ENCODE data around the gene TFB2M.
"Not testable (repeated sequence)": the region's sequence is repeated elsewhere in the genome, so short reads cannot be mapped to it uniquely, and the experiment has no call there.

Gene TFB2M, protein sequence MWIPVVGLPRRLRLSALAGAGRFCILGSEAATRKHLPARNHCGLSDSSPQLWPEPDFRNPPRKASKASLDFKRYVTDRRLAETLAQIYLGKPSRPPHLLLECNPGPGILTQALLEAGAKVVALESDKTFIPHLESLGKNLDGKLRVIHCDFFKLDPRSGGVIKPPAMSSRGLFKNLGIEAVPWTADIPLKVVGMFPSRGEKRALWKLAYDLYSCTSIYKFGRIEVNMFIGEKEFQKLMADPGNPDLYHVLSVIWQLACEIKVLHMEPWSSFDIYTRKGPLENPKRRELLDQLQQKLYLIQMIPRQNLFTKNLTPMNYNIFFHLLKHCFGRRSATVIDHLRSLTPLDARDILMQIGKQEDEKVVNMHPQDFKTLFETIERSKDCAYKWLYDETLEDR

DNA sequence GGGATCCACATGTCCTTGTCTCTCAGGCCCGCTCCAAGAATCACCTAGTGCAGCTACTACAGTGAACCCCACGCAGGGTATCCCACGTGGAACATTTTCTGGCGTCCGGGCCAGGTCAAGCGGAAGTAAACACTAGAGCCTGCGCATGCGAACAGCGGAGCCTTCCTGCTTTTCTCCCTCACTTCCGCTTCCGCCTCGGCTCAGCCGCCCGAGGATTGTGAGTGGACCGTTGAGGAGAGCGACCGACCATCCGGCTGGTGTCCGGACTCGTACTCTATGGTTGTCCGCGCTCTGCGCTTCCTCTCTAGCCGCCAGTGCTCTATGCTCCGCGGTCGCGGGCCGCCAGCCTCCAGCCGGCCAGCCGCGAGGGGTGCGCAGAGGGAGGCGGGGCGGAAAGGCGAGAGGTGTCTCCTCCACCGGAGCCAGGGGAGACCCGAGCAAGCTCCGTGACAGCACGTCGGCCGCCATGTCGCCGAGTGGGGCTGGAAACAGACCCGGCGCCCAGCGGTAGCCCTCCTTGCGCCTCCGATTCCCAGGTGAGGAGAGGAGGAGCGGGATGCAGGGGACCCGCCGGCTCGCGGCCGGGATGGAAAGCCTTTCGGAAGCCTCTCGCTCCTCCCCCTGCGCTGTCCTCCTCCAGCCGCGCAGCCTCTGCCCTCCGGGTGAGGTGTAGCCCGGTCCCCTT, at the start of gene TFB2M, which contains the start of gene CNST:
Gene TFB2M (minus strand): TSS at position 134 of the 685 bp plus-strand sequence. CDS start 123 bp downstream, at position 11.
Gene CNST (plus strand): TSS at position 329 of the 685 bp plus-strand sequence. CDS start 25,107 bp downstream, outside the sequence.
- DNase-seq: peak; percentile 96

DNA sequence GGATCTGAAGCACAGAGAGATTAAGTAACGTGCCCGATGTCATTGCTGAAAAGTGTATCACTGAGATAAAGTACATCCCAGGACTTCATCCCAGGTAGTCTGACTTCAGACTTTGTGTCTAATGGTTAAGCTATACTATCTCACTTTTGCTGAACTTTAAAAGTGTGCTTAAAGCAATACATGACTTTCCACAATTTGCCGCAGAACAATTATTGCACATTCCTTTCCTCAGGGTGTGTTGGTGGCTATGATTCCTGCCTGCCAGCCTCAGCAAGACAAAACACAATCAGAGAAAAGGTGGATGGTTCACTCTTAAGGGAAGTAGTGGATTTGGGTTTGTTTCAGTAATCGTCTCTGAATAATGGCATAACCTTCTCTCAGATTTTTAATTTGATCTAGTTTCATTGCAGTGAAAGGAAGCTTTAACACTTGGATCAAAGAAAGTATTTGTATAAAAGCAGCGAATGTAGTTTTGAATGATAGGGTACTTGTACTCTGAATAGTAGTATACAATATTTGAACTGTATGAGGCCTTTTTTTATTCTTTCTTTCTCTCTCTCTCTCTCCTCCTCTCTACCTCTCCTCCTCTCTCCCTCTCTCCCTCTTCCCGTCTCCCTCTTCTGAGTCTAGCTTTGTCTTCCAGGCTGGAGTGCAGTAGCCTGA, 47.2 kb upstream of the TFB2M start:
- no peak for DNase-seq

DNA sequence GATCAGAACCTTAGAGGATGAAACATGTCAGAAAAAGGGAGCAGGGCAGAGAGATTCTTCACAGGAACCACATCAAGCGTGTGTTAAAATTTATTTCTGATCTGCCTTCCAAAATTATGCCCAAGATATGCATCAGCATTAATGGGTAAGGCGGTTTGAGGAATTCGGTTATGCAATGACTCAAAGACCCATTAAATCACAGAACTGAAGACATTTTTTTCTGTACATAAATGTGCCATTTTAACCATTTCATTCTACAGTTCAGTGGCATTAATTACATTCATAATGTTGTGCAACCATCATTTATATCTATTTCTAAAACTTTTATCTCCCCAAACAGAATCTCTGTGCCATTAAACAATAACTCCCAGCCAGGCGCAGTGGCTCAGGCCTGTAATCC, 43.6 kb upstream of the TFB2M start:
- no peak for DNase-seq

DNA sequence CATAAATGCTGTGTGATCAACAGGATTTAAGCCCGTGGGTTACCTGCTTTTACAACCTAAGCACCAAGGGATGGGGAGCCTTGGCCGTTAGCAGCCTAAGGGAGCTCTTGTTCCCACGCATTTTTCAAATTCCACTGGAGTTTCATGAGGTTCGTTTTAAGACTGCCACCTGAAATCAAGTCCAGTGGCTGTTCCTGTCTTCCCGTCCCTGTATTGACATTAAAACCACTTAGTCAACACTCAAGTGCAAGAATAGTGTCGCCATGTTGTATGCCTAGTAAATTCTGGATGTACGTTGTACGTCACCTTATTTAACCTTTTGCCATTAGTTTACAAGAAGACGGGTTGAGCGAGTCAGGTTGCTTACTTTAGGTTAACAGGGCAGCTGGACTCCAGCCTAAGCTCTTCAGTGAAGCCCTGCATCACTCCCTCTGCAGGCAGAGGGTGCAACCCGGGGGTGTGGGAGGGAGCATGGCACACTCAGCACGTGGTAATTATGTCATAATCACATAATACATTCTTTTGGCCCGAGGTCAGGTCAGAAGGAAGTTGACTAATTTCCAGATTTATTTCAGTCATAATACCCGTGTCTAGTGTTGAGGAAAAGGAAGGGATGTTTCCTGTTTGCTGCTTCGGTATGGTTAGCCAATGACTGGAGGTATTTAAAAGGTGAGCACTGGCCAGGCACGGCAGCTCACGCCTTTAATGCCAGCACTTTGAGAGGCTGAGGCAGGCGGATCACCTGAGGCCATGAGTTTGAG, 42.7 kb upstream of the TFB2M start:
- DNase-seq: no peak

DNA sequence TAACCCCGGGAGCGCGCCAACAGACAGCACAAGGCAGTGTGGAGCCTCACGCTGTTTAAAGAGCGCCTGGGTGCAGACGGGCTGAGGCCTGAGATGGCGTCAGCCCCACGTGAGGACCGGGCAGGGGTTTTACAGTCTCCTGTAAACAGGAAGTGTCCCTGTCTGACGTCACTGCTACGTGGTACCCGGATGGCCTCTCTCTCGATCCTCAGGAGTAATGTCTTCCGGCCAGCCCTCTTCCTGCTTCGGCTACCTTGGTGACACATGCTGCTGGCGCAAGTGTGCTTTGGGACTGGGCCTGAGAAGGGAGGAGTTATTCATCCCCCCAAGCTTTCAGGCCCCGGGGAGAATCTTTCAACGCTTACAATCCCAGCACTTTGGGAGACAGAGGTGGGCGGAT, 41.4 kb upstream of the TFB2M start:
- no peak for DNase-seq

DNA sequence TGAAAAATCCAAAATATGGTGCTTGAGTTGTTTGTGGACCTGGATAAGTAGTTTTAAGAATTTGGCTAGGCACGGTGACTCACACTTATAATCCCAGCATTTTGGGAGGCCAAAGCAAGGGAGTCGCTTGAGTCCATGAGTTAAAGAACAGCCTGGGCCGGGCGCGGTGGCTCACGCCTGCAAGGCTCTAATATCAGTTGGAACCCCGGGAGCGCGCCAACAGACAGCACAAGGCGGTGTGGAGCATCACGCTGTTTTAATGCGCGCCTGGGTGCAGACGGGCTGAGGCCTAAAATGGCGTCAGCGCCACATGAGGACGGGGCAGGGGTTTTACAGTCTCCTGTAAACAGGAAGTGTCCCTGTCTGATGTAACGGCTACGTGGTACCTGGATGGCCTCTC, 39.2 kb upstream of the TFB2M start:
- DNase-seq: not testable (repeated sequence)

DNA sequence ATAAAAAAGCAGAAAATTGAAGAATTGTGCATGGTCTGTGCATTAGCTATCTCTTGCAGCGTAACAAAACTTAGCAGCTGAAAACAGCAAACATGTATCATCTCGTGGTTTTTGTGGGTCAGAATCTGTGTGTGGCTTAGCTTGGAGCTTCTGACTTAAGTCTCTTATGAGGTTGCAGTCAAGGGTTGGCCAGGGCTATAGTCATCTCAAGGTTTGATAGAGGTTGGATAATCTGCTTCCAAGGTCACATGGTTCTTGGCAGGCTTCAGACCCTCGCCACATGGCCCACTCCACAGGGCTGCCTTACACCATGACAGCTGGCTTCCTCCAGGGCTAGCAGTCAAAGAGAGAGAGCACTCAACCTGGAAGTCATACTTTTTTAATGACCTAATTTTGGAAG, 36.1 kb upstream of the TFB2M start:
- DNase-seq: no peak

DNA sequence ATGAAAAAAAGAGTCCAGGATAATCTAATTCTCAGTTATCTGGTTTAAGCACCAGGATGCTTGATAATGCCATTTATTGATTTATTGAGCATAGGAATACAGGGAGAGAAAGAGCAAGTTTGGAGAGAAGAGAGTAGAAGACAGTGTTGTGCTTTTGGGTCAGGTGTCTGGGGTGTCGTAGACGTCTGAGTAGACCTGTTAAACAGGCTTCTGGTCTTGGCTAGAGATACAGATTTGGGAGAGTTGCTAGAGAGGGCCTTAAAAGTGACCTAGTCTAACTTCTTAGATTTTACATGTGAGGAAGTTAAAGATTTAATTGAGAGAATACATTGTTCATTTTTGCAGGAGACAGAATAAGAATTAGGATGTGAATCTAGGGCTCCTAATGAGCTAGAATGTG, 34.5 kb upstream of the TFB2M start:
- DNase-seq: no peak

DNA sequence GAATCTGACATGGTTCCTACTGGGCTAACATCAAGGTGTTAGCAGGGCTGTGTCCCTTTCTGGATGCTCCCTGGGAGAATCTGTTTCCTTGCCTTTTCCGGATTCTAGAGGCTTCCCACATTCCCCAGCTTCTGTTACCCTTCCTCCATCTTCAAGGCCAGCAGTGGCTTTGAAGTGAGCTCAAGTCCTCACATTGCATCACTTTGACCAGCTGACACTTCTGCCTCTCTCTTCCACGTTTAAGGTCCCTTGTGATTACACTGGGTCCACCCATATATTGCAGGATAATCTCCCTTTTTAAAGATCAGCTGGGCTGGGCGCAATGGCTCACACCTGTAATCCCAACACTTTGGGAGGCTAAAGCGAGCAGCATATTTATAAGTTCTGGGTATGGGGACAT, 33.3 kb upstream of the TFB2M start:
- DNase-seq: no peak

DNA sequence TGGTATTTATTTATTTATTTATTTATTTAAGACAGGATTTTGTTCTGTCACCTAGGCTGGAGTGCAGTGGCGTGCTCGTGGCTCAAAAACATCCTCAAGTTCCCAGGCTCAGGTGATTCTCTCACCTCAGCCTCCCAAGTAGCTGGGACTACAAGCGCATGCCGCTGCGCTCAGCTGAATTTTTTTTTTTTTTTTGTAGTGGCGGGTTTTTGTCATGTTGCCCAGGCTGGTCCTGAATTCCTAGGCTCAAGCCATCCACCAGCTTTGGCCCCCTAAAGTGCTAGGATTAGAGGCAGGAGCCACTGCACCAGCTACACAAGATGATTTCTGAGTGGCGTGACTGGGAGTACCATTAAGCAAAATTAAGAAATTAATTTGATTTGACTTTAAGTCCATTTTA, 31.9 kb upstream of the TFB2M start:
- DNase-seq: no peak

DNA sequence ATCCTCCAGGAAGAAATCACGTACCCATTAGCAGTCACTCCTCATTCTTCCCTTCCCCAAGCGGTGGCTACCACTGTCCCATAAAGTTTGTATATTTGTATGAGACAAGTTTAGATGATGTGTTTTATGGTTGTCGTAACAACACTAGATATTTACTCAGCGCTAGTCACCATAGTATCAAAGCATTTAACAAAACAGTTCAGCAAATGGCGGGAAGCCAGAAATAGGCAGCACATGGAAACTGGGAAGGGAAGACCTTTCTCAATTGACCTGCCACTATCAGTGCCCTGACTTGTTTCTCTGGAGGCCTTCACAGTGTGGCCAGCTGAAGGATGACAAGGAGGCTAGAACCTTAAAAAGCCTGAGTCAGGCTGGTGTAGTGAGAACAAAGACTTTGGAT, 31.3 kb upstream of the TFB2M start:
- no peak for DNase-seq

DNA sequence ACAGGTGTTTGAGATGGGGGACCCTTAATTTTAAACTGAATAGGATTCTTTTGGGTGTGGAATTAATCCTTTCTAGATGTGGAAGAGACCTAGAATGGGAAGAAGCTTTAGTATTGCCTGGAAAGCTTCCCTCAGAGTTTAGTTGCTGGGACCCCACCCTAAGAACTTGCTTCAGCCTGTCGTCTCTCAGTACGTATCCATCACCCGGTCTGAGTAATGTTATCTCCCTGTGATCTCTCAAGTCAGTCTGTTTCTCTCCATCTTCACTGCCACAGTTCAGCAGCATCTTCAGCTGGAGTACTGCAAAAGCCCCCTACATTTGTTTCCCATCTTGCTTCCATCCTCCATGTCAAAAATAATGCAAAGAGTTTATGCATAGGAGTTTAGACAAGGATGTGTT, 29.1 kb upstream of the TFB2M start:
- DNase-seq: no peak

DNA sequence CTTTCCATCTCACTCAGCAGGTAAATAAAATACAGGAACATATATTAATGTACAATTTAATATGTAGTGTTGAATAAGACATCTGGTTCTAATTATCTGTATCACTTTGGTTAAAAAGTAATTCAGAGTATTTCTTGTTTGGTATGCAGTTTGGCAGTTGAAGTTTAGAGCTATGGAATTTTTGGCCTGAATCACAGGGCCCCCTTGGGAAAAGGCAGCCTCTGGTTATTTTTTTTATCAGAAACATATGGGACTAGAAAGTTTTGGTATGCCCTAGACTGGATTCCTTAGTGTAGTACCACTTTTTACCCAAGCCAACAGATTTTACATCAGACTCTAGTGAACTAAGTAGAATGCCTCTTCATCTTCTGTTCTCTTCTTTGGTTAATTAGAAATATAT, 26.6 kb upstream of the TFB2M start:
- DNase-seq: no peak

DNA sequence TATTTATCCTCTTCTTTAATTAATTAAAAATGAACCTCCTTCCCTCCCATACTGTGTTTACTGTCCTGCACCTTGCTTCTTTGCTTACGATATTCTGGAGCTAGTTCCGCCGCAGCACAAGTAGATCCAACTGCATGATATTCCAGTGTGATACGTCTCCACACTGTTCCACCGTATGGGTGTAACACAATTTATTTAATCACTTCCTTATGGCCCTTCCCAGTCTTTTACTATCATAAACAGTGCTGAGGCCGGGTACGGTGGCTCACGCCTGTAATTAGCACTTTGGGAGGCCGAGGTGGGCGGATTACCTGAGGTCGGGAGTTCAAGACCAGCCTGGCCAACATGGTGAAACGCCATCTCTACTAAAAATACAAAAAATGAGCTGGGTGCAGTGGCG, 25.9 kb upstream of the TFB2M start:
- DNase-seq: no peak

DNA sequence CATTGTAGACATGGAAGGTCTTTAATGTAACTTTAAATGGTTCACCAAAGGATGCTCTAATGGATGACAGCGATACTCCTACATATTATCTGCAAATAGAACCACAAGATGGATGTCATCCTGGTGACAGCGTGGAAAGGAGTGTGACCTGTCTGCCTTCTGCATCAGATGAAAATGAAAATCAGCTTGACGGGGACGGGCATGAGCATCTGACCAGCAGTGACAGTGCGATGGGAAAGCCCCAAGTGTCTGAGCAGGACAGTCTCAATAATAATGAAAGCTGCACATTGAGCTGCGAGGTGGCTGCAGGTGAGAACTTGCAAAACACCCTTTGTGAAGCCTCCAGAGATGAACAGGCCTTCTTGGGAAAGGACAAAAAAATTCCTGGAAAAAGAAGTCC, 25.4 kb upstream of the TFB2M start:
- DNase-seq: no peak

DNA sequence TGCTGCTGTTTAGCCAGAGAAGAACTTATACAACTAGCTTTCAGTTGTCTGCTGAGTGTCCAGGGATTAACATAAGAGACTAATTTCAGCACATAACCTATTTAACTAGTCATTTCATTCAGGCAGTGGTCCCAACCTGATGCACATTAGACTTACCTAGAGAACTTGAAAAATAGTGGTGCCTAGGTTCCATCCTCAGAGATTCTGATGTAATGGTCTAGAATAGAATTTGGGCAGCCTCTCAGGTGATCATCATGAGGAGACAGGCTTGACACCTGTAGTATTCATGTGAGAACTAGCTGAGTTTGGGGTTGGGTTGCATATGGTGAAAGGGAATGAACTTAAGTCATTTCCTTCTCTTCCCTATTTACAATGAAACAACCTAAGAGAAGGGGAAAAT, 25.0 kb upstream of the TFB2M start:
- no peak for DNase-seq

DNA sequence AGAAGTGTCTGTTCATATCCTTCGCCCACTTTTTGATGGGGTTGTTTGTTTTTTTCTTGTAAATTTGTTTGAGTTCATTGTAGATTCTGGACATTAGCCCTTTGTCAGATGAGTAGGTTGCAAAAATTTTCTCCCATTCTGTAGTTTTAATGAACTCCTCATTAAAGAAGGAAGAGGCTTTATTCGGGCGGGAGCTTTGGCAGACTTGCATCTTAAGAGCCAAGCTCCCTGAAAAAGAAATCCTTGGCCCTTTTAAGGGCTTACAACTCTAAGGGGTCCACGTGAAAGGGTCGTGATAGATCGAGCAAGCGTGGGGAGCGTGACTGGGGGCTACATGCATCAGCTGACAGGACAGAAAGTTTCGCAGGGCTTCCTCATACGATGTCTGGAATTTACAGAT, 23.9 kb upstream of the TFB2M start:
- DNase-seq: not testable (repeated sequence)

DNA sequence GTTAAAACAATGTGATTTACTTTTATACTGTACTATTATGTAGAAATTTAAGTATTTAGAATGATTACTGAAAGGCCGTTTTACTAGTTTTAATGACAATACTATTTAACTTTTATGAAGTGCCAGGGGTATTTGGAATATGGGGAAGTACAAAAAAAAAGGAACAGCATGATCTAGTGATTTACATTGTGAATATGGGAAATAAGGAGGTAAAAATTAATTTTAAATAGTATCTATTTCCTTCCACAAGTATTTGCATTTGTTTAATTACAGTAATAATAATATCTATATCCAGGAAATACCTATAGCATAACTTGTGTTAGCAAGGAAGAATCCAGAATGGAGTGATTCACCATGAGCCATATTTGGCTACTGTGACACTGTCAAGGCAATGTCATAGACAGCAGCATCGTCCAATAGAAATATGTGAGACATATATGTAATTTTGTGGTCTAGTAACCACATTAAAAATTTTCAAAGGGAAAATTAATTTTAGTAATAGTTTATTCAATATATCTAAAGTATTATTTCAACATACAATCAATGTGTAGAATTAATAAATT, 22.2 kb upstream of the TFB2M start:
- no peak for DNase-seq

DNA sequence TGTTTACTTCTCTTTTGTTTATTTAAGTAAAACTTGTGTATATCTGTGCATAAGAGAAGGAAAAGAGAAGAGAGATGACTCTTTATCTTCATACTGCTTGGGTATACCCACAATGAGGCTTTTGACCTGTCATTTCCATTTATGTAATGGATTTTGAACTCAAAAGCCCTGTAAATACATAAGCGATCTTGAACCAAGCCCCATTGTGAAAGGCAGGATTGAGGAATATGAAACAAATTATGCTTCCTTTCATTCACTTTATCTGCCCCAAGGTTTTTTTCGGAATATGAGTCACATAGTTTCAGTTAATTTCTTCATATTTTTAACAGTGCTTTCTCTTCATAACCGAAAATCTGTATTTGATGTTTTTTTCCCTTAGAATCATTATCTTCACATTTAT, 21.5 kb upstream of the TFB2M start:
- no peak for DNase-seq

DNA sequence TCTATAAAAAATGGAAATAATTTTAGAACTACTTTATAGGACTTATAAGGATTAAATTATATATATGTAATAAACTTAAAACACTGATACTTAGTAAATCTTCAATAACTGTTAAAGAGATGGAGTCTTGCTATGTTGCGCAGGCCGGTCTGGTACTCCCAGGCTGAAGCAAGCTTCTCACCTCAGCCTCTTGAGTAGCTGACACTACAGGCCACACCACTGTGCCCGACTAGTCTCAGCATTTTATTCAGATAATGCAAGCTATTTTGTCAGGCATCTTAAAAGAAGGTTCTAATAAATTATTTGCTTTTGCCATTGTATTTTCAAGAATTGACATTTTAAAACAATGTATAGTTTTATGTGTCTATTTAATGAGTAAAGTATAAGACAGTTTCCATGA, 21.0 kb upstream of the TFB2M start:
- no peak for DNase-seq

DNA sequence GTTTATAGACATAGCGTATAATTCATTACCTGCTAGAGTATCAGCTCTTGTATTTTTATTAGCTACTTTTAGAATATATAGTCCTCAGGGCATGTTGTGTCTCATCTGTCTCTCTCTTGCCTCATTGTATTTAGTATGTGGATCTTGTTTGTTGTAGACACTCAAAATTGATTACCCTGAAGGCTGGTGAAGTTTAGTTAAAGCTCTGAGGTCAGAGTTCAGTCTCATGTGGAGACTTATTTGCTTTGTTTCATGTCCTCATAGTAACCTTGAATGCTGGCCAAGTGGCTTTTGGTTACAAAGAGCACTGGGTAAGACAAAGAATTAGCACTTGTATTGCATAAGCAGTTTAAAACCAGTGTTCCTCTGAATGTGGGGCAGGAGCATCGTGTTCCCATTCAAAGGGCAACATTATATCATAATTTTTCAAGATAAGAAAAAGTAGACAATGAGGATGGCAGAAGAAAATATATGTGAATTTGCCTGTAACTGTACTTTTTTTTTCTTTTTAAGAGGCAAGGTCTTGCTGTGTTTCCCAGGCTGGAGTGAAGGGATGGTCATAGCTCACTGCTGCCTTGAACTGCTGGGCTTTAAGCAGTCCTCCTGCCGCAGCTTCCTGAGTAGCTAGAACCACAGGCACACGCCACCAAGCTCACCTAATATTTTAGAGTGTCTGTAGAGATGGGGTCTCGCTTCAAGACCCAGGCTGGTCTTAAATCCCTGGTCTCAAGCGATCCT, 17.6 kb upstream of the TFB2M start:
- DNase-seq: no peak

DNA sequence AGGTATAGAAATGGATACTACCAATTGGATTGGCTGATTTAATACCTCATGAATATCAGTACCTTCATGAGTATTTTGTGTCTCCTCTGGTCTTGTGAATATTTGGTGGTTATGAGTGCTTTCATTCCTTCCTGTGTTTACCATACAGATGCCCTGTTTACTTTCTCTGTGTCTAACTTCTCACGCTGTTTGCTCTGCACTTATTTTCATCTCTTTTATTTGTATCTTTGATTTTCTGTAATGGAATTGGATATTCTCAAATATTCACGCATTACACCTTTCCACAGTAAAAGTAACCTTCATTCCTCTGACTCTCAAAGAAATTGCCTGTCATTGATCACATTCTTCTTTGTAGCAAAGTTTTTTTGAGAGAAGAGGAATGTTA, 17.0 kb upstream of the TFB2M start:
- no peak for DNase-seq
